AG04450 (cell line): ENCODE measurements around the gene PLK5. TPM values are rescaled to one million over a fixed set of nuclear protein-coding genes. Genes with fewer than 3 reads are reported as not detected.
"Not testable (repeated sequence)": the region's sequence is repeated elsewhere in the genome, so short reads cannot be mapped to it uniquely, and the experiment has no call there.

Experiments
- CTCF ChIA-PET: fragments of 300-600, 350-600 bp; formaldehyde crosslinking; extraction: SDS; loops from one replicate; lab custom pipeline; 2022; ENCODE audit warnings: antibody characterized with exemption, inconsistent platforms; lab: Charles Lee
- POLR2A ChIA-PET: fragments of 350-600 bp; formaldehyde crosslinking; extraction: SDS; loops from one replicate; lab custom pipeline; 2021; ENCODE audit warnings: antibody characterized with exemption, inconsistent platforms; lab: Yijun Ruan, JAX
- DNase-seq: peaks from one replicate; pipeline ENCODE4 v3.0.0-alpha.2; 2011; ENCODE audit warnings: low read depth, low spot score
- H3K27ac ChIP-seq: one replicate; pipeline ENCODE4 v1.5.1; 2012; ENCODE audit warnings: low read depth, low read length, control low read depth
- H3K27me3 ChIP-seq: one replicate; pipeline ENCODE4 v1.6.0; 2012; ENCODE audit warnings: low read length; ENCODE audit not compliant: control insufficient read depth, insufficient read depth
- H3K4me3 ChIP-seq: 2 replicates; pipeline ENCODE4 v1.5.1; 2011; ENCODE audit warnings: mild to moderate bottlenecking, low read depth, low read length, control low read depth
- H3K9me3 ChIP-seq: 2 replicates; pipeline ENCODE4 v1.5.1; 2012; ENCODE audit warnings: low read length; ENCODE audit not compliant: control insufficient read depth, insufficient read depth
- polyA plus RNA-seq: library from polyadenylated mRNA; depleted of rRNA; stranded (reverse); fragments of >200 nt; gene quantifications from 2 replicates; pipeline ENCODE4 v1.2.3, GENCODE V29; 2011
- TF ChIP-seq, protein P1 (sequence below): IDR thresholded peaks from 2 replicates; pipeline ENCODE4 v1.5.1; 2011; ENCODE audit warnings: low read depth, low read length, control low read depth, inconsistent platforms

Gene PLK5
- polyA plus RNA-seq, 1 experiment = not detected

DNA sequence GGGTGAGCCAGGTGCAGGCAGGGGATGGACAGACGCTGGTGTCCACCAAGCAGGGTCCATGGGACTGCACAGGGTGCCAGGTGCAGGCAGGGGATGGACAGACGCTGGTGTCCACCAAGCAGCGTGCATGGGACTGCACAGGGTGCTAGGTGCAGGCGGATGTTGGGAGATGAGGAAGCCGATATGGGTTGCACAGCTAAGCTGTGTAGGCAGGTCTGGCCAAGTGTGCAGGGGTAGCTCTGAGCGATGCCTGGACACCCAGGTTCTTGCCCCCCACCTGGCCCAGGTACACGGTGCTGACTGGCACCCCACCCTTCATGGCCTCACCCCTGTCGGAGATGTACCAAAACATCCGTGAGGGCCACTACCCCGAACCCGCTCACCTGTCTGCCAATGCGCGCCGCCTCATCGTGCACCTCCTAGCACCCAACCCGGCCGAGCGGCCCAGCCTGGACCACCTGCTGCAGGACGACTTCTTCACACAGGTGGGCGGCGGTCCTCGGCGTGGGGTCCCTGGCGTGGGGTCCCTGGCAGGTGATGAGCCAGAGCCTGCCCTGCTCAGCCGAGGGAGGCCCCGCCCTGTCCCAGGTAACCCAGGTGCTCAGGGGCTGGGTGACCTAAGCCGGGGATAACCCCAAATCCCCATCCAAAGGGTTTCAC lies 3.9 kb downstream of the PLK5 start:
- Histone ChIP-seq H3K9me3 (peaks cover 5% of the 10 kb centered on the region; the same call in 1 of the 2 replicates), H3K27ac (no peak overlapping the region), H3K4me3 (no peak overlapping the region), H3K27me3 (peaks cover 20% of the 10 kb centered on the region)
- ChIA-PET CTCF (no interaction called here), POLR2A (no interaction called here)
- no peak for DNase-seq
- TF ChIP-seq, protein P1, sequence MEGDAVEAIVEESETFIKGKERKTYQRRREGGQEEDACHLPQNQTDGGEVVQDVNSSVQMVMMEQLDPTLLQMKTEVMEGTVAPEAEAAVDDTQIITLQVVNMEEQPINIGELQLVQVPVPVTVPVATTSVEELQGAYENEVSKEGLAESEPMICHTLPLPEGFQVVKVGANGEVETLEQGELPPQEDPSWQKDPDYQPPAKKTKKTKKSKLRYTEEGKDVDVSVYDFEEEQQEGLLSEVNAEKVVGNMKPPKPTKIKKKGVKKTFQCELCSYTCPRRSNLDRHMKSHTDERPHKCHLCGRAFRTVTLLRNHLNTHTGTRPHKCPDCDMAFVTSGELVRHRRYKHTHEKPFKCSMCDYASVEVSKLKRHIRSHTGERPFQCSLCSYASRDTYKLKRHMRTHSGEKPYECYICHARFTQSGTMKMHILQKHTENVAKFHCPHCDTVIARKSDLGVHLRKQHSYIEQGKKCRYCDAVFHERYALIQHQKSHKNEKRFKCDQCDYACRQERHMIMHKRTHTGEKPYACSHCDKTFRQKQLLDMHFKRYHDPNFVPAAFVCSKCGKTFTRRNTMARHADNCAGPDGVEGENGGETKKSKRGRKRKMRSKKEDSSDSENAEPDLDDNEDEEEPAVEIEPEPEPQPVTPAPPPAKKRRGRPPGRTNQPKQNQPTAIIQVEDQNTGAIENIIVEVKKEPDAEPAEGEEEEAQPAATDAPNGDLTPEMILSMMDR = no peak

DNA sequence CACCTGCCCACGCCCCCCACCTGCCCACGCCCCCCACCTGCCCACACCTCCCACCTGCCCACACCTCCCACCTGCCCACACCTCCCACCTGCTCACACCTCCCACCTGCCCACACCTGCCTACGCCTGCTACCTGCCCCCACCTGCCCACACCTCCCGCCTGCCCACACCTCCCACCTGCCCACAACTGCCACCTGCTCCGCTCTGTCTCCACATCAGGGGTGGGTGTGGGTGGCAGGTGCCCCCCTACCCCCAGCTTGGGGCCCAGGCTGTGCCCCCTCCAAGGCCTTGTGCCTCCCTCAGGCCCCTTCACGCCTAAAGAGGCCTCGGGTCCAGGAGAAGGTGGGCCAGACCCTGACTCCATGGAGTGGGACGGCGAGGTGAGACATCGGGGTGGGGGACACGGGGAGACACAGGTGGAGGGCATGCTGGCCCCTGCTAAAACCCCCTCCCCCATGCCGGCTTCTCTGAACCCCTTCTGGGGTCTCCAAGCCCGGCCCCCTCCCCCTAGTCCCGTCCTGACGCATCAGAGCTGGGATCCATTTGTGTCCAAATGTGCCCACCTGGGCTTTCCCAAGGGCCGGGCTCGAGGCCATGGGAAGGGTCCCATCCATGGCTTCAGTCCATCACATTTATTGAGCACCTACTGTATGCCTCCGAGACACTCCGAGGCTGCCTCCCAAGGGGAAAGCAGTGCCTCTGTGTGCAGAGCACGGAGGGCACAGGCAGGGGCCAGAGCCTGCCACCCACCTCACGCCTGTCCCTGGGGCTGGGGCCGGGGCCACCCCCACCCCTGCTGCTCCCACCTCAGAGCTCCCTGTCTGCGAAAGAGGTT lies 4.9 kb downstream of the PLK5 start:
- ChIA-PET POLR2A (no interaction called here), CTCF (no interaction called here)
- TF ChIP-seq, protein P1 = no peak
- Histone ChIP-seq H3K27me3 (peaks cover 11% of the 10 kb centered on the region), H3K27ac (no peak overlapping the region), H3K4me3 (no peak overlapping the region), H3K9me3 (peaks cover 5% of the 10 kb centered on the region; the same call in 1 of the 2 replicates)
- no peak for DNase-seq

DNA sequence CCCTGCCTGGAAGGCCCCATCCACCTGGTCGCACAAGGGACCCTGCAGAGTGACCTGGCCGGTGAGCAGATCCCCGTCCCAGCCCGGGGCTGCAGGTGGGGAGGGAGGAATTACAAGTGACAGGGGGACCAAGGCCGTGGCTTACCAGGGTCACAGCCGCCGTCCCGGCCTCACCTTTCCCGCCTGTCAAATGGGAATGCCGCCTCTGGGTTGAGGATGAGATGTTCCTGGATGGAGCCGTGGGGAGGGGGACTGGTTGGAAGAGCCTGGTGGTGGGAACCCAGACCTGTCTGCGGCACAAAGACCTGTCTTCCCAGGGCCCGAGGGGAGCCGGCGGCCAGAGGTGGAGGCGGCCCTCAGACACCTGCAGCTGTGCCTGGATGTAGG lies 5.5 kb downstream of the PLK5 start:
- peaks cover 8% of the 10 kb centered on the region for H3K27me3 ChIP-seq
- H3K9me3 ChIP-seq = peaks cover 5% of the 10 kb centered on the region; the same call in 1 of the 2 replicates
- H3K27ac ChIP-seq = no peak overlapping the region
- ChIA-PET POLR2A (no interaction called here), CTCF (no interaction called here)
- DNase-seq = no peak
- TF ChIP-seq, protein P1 = no peak
- no peak overlapping the region for H3K4me3 ChIP-seq

DNA sequence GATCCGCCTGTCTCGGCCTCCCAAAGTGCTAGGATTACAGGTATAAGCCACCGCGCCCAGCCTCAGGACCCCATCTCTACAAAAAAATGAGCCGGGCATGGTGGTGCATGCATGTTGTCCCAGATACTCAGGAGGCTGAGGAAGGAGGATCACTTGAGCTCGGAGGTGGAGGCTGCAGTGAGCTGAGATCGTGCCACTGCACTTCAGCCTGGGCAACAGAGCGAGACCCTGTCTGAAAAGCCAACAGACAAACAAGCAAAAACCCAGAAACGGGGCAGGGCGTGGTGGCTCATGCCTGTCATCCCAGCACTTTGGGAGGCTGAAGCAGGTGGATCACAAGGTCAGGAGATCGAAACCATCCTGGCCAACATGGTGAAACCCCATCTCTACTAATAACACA lies 7.0 kb downstream of the PLK5 start:
- DNase-seq, POLR2A ChIA-PET, H3K4me3 ChIP-seq, H3K27ac ChIP-seq, H3K9me3 ChIP-seq, H3K27me3 ChIP-seq, CTCF ChIA-PET: not testable (repeated sequence)

DNA sequence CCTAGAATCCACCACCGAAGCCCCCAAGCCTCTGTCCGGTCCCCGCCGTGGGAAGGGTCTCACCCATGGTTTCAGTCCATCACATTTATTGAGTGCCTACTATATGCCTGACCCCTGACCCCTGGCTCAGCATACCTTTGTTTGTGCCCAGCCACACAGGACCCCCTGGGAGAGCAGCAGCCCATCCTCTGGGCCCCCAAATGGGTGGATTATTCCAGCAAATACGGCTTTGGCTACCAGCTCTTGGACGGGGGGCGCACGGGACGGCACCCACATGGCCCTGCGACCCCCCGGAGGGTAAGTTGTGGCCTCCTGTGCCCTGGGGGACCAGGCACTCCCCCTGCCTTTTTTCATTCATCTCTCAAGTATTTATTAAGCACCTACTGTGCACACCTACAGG lies 7.7 kb downstream of the PLK5 start:
- no peak for DNase-seq
- POLR2A ChIA-PET = no interaction called here
- no peak overlapping the region for H3K4me3 ChIP-seq

More for the DNA sequence above, 7.7 kb downstream of the PLK5 start:
- no peaks in the 10 kb centered on the region for H3K27me3 ChIP-seq
- peaks cover 1% of the 10 kb centered on the region; the same call in 1 of the 2 replicates for H3K9me3 ChIP-seq
- TF ChIP-seq, protein P1 = no peak
- CTCF ChIA-PET = no interaction called here
- H3K27ac ChIP-seq = no peak overlapping the region
